NCI-H748 (cell line): Measurements from ENCODE around the gene BDH2.

ENCODE experiments used
- DNase-seq: peaks from one replicate; lab custom pipeline; 2025; ENCODE audit not compliant: unreplicated experiment; lab: John Stamatoyannopoulos, UW

The BDH2 gene

GRCh38 chr4:103099691-103100392, at the start of gene BDH2:
Gene BDH2 (minus strand): TSS chr4:103099834. CDS start chr4:103096254, 3,580 bp downstream.
- peak; percentile 86 for DNase-seq

GRCh38 chr4:103144926-103145325, 45.3 kb upstream of the BDH2 start:
- DNase-seq, result no peak

GRCh38 chr4:103137446-103137827, 37.8 kb upstream of the BDH2 start:
- no peak for DNase-seq

GRCh38 chr4:103136671-103137445, 37.2 kb upstream of the BDH2 start:
- DNase-seq, result no peak

- DNase-seq, result no peak
Measured at GRCh38 chr4:103129174-103129573, 29.5 kb upstream of the BDH2 start.

- DNase-seq, result no peak
Measured at GRCh38 chr4:103126126-103126525, 26.5 kb upstream of the BDH2 start.

GRCh38 chr4:103123114-103123513, 23.5 kb upstream of the BDH2 start:
- no peak for DNase-seq

GRCh38 chr4:103118166-103118565, 18.5 kb upstream of the BDH2 start:
- no peak for DNase-seq

- DNase-seq, result no peak
Measured at GRCh38 chr4:103111598-103111997, 12.0 kb upstream of the BDH2 start.

GRCh38 chr4:103108542-103108941, 8.9 kb upstream of the BDH2 start:
- no peak for DNase-seq

- no peak for DNase-seq
Measured at GRCh38 chr4:103105558-103106356, 6.1 kb upstream of the BDH2 start.

GRCh38 chr4:103104886-103105285, 5.3 kb upstream of the BDH2 start:
- no peak for DNase-seq

- DNase-seq, result no peak
Measured at GRCh38 chr4:103100691-103101090, 1.1 kb upstream of the BDH2 start.

GRCh38 chr4:103098756-103099440, 736 bp downstream of the BDH2 start:
- no peak for DNase-seq

GRCh38 chr4:103098341-103098740, 1.3 kb downstream of the BDH2 start:
- no peak for DNase-seq

- DNase-seq, result no peak
Measured at GRCh38 chr4:103097112-103097511, 2.5 kb downstream of the BDH2 start.

GRCh38 chr4:103095080-103095479, 4.6 kb downstream of the BDH2 start:
- DNase-seq, result no peak

- no peak for DNase-seq
Measured at GRCh38 chr4:103092245-103092644, 7.4 kb downstream of the BDH2 start.

- peak; percentile 65 for DNase-seq
Measured at GRCh38 chr4:103091601-103092223, 7.9 kb downstream of the BDH2 start.

- no peak for DNase-seq
Measured at GRCh38 chr4:103089481-103089880, 10.2 kb downstream of the BDH2 start.

GRCh38 chr4:103086551-103086950, 13.1 kb downstream of the BDH2 start:
- DNase-seq, result no peak
